GM23248 (cell line): ENCODE measurements around the gene TNIK. TPM values are rescaled to one million over a fixed set of nuclear protein-coding genes. Genes with fewer than 3 reads are reported as not detected.

Experiments
- DNase-seq: peaks from one replicate; pipeline ENCODE4 v3.0.0-alpha.2; 2015
- H2AFZ ChIP-seq: fragments of 200-600 bp; sonication (generic); 2 replicates; pipeline ENCODE4 v1.6.1; 2016; ENCODE audit warnings: antibody characterized with exemption
- H3F3A ChIP-seq: fragments of 200-600 bp; sonication (generic); 2 replicates; pipeline ENCODE4 v1.6.1; 2016; ENCODE audit warnings: mild to moderate bottlenecking, antibody characterized with exemption, mixed run types; ENCODE audit not compliant: insufficient read depth
- H3K27ac ChIP-seq: fragments of 200-600 bp; sonication (generic); 2 replicates; pipeline ENCODE4 v1.5.1; 2016; ENCODE audit warnings: mild to moderate bottlenecking
- H3K27me3 ChIP-seq: fragments of 200-600 bp; sonication (generic); replicated peaks from 2 replicates; pipeline ENCODE4 v1.6.1; 2016; ENCODE audit warnings: mild to moderate bottlenecking; ENCODE audit not compliant: insufficient read depth
- H3K36me3 ChIP-seq: fragments of 200-600 bp; sonication (generic); 2 replicates; pipeline ENCODE4 v1.6.1; 2016; ENCODE audit warnings: low read depth, mild to moderate bottlenecking
- H3K4me1 ChIP-seq: fragments of 200-600 bp; sonication (generic); 2 replicates; pipeline ENCODE4 v1.6.1; 2016; ENCODE audit warnings: mild to moderate bottlenecking; ENCODE audit not compliant: insufficient read depth
- H3K4me2 ChIP-seq: fragments of 200-600 bp; sonication (generic); one replicate; pipeline ENCODE4 v1.6.1; 2016; ENCODE audit warnings: mild to moderate bottlenecking; ENCODE audit not compliant: unreplicated experiment
- H3K4me3 ChIP-seq: fragments of 200-600 bp; sonication (generic); 2 replicates; pipeline ENCODE4 v1.5.1; 2016; ENCODE audit warnings: mild to moderate bottlenecking
- H3K79me2 ChIP-seq: fragments of 200-600 bp; sonication (generic); 2 replicates; pipeline ENCODE4 v1.6.1; 2016; ENCODE audit warnings: mild to moderate bottlenecking; ENCODE audit not compliant: insufficient read depth
- H3K9ac ChIP-seq: fragments of 200-600 bp; sonication (generic); 2 replicates; pipeline ENCODE4 v1.6.1; 2016; ENCODE audit warnings: mild to moderate bottlenecking
- H3K9me2 ChIP-seq: fragments of 200-600 bp; sonication (generic); 2 replicates; pipeline ENCODE4 v1.6.1; 2016; ENCODE audit warnings: mixed run types, mild to moderate bottlenecking, moderate library complexity; ENCODE audit not compliant: insufficient read depth
- H3K9me3 ChIP-seq: fragments of 200-600 bp; sonication (generic); one replicate; pipeline ENCODE4 v1.6.1; 2017; ENCODE audit warnings: low read depth
- H4K20me1 ChIP-seq: fragments of 200-600 bp; sonication (generic); 2 replicates; pipeline ENCODE4 v1.6.0; 2016; ENCODE audit not compliant: insufficient read depth
- EZH2 ChIP-seq: fragments of 200-600 bp; sonication (generic); IDR thresholded peaks from 2 replicates; pipeline ENCODE4 v1.6.1; 2018; ENCODE audit warnings: antibody characterized with exemption, mild to moderate bottlenecking; ENCODE audit not compliant: insufficient read depth, poor library complexity, severe bottlenecking
- EZH2phosphoT487 ChIP-seq: fragments of 200-600 bp; sonication (generic); IDR thresholded peaks from 2 replicates; pipeline ENCODE4 v1.6.1; 2018; ENCODE audit warnings: antibody characterized with exemption, moderate library complexity, mild to moderate bottlenecking, low read depth; ENCODE audit not compliant: insufficient read depth
- WGBS, 2 experiments: methylation state at CpG; one replicate each; pipeline ENCODE4 v1.1.6; 2015 to 2017; ENCODE audit warnings: low lambda C conversion rate in 2 of 2, low coverage in 1 of 2; ENCODE audit errors: missing lambda C conversion rate in 2 of 2; 5-methylcytosine and 5-hydroxymethylcytosine counted together
- in situ Hi-C: fragments of 300-500 bp; cut with MboI; formaldehyde crosslinking; loops from 2 replicates; pipeline ENCODE4 v1.15.0; 2020
- polyA plus RNA-seq: library from polyadenylated mRNA; unstranded; fragments of >200 nt; fragmentation: Nextera tagmentation; extraction: Ambion mirVana; gene quantifications from 2 replicates; pipeline ENCODE4 v1.2.1, GENCODE V29; 2016
- total RNA-seq: library from RNA; depleted of rRNA; stranded (reverse); fragments of >200 nt; shearing (Covaris generic); gene quantifications from 2 replicates; pipeline ENCODE4 v1.2.3, GENCODE V29; 2014

TNIK gene
- total and polyA plus RNA-seq, 2 experiments from 2014 or later = 0.80 to 2.3 TPM

- Histone ChIP-seq H3K27me3 (no peaks in the 10 kb centered on the region), H3K4me1 (peaks cover 4% of the 10 kb centered on the region), H2AFZ (no peak overlapping the region), H3F3A (no peaks in the 10 kb centered on the region), H3K79me2 (no peaks in the 10 kb centered on the region), H3K4me2 (no peak overlapping the region), H3K4me3 (no peak overlapping the region), H3K9me2 (no peaks in the 10 kb centered on the region), H3K9me3 (no peaks in the 10 kb centered on the region), H3K27ac (no peak overlapping the region), H3K9ac (no peak overlapping the region), H3K36me3 (no peaks in the 10 kb centered on the region), H4K20me1 (no peaks in the 10 kb centered on the region)
- WGBS, 2 experiments = 84 to 86% methylated on average over 3 of the region's 3 CpGs
- TF ChIP-seq EZH2phosphoT487 (no peak), EZH2 (no peak)
- in situ Hi-C loops = no loop called here
- no peak for DNase-seq
Measured at GRCh38 chr3:171437115-171437756, 23.0 kb downstream of the TNIK start.

- no peak overlapping the region for H3K9ac ChIP-seq
- no peaks in the 10 kb centered on the region for H3K27me3 ChIP-seq
- H3F3A ChIP-seq = no peaks in the 10 kb centered on the region
- no peak overlapping the region for H2AFZ ChIP-seq
- H3K79me2 ChIP-seq = no peaks in the 10 kb centered on the region
- H3K36me3 ChIP-seq = no peaks in the 10 kb centered on the region
- 60 to 65% methylated on average over 3 of the region's 3 CpGs for WGBS, 2 experiments
- H3K4me1 ChIP-seq = peaks cover 4% of the 10 kb centered on the region
- no peak overlapping the region for H3K4me2 ChIP-seq
- no peaks in the 10 kb centered on the region for H3K9me2 ChIP-seq
- H3K9me3 ChIP-seq = no peaks in the 10 kb centered on the region
- DNase-seq = no peak
- no peak overlapping the region for H3K27ac ChIP-seq
- no peaks in the 10 kb centered on the region for H4K20me1 ChIP-seq
- H3K4me3 ChIP-seq = no peak overlapping the region
- in situ Hi-C loops = no loop called here
- TF ChIP-seq EZH2 (no peak), EZH2phosphoT487 (no peak)
Measured at GRCh38 chr3:171436380-171436779, 23.8 kb downstream of the TNIK start.

- Histone ChIP-seq H3K9me2 (no peaks in the 10 kb centered on the region), H3K4me3 (no peak overlapping the region), H3K9me3 (no peaks in the 10 kb centered on the region), H4K20me1 (no peaks in the 10 kb centered on the region), H3K4me2 (no peak overlapping the region), H3K36me3 (no peaks in the 10 kb centered on the region), H3K4me1 (peaks cover 4% of the 10 kb centered on the region), H3K27me3 (no peaks in the 10 kb centered on the region), H3K27ac (no peak overlapping the region), H3K79me2 (no peaks in the 10 kb centered on the region), H3K9ac (no peak overlapping the region), H3F3A (no peaks in the 10 kb centered on the region), H2AFZ (no peak overlapping the region)
- no peak for DNase-seq
- TF ChIP-seq EZH2 (no peak), EZH2phosphoT487 (no peak)
- in situ Hi-C loops = no loop called here
Measured at GRCh38 chr3:171435757-171436156, 24.4 kb downstream of the TNIK start.

GRCh38 chr3:171435143-171435542 lies 25.1 kb downstream of the TNIK start:
- Histone ChIP-seq H3K9me2 (no peaks in the 10 kb centered on the region), H3K4me1 (peaks cover 4% of the 10 kb centered on the region), H3K79me2 (no peaks in the 10 kb centered on the region), H3F3A (no peaks in the 10 kb centered on the region), H3K4me3 (no peak overlapping the region), H3K27ac (no peak overlapping the region), H3K9me3 (no peaks in the 10 kb centered on the region), H3K27me3 (no peaks in the 10 kb centered on the region), H3K4me2 (no peak overlapping the region), H4K20me1 (no peaks in the 10 kb centered on the region), H3K36me3 (no peaks in the 10 kb centered on the region), H3K9ac (no peak overlapping the region), H2AFZ (no peak overlapping the region)
- DNase-seq = no peak
- 92% methylated on average over 1 of the region's 1 CpG for WGBS, 2 experiments
- TF ChIP-seq EZH2phosphoT487 = no peak
- no peak for TF ChIP-seq EZH2
- in situ Hi-C loops = no loop called here

- Histone ChIP-seq H3K27ac (no peak overlapping the region), H3K4me1 (peaks cover 4% of the 10 kb centered on the region), H3K9me2 (no peaks in the 10 kb centered on the region), H3K79me2 (no peaks in the 10 kb centered on the region), H3F3A (no peaks in the 10 kb centered on the region), H3K9me3 (no peaks in the 10 kb centered on the region), H3K9ac (no peak overlapping the region), H3K27me3 (no peaks in the 10 kb centered on the region), H3K4me3 (no peak overlapping the region), H3K4me2 (no peak overlapping the region), H4K20me1 (no peaks in the 10 kb centered on the region), H3K36me3 (no peaks in the 10 kb centered on the region), H2AFZ (no peak overlapping the region)
- TF ChIP-seq EZH2phosphoT487 = no peak
- no peak for TF ChIP-seq EZH2
- 16 to 17% methylated on average over 1 of the region's 1 CpG for WGBS, 2 experiments
- no peak for DNase-seq
- in situ Hi-C loops = no loop called here
Measured at GRCh38 chr3:171432548-171432947, 27.7 kb downstream of the TNIK start.
